Suprapubic skin (tissue), 4 donors: Measurements from ENCODE around the gene CFD. TPM values are rescaled to one million over a fixed set of nuclear protein-coding genes. Genes with fewer than 3 reads are reported as not detected.

Experiments
- DNase-seq, 2 donors: peaks; one replicate each; pipeline ENCODE4 v3.0.0-alpha.2; 2019; ENCODE audit warnings: low spot score in 2 of 2
- H3K27ac ChIP-seq: fragments of 200-600 bp; sonication (generic); one replicate; pipeline ENCODE4 v1.5.1; 2019
- H3K27me3 ChIP-seq: fragments of 200-600 bp; sonication (generic); one replicate; pipeline ENCODE4 v1.5.1; 2019
- H3K36me3 ChIP-seq: fragments of 200-600 bp; sonication (generic); one replicate; pipeline ENCODE4 v1.5.1; 2019
- H3K4me1 ChIP-seq: fragments of 200-600 bp; sonication (generic); one replicate; pipeline ENCODE4 v1.5.1; 2019
- H3K4me3 ChIP-seq: fragments of 200-600 bp; sonication (generic); one replicate; pipeline ENCODE4 v1.5.1; 2019; ENCODE audit warnings: mild to moderate bottlenecking
- H3K9me3 ChIP-seq: fragments of 200-600 bp; sonication (generic); one replicate; pipeline ENCODE4 v1.5.1; 2019
- EP300 ChIP-seq: sonication (generic); formaldehyde crosslinking; IDR thresholded peaks from one replicate; pipeline ENCODE4 v1.6.1; 2017; ENCODE audit warnings: antibody characterized with exemption
- POLR2A ChIP-seq, 2 donors: fragments of 450-650 bp; IDR thresholded peaks; one replicate each; pipeline ENCODE4 v1.6.1; 2017; ENCODE audit warnings: antibody characterized with exemption in 2 of 2, mild to moderate bottlenecking in 2 of 2, moderate library complexity in 2 of 2
- POLR2AphosphoS5 ChIP-seq, 3 donors: sonication (generic); formaldehyde crosslinking; IDR thresholded peaks; one replicate each; pipeline ENCODE4 v1.6.1; 2017; ENCODE audit warnings: antibody characterized with exemption in 3 of 3
- WGBS: methylation state at CpG from one replicate; pipeline ENCODE4 v1.1.5; 2018; 5-methylcytosine and 5-hydroxymethylcytosine counted together
- total RNA-seq, 4 donors: library from RNA; depleted of rRNA; stranded (reverse); fragments of >200 nt; gene quantifications; one replicate each; pipeline ENCODE4 v1.1.0, GENCODE V29; 2016
- TF ChIP-seq, protein P1 (sequence below), 2 donors: fragments of 200-600 bp in 1 of 2; fragments of 450-650 bp in 1 of 2; sonication (generic) in 1 of 2; IDR thresholded peaks; one replicate each; pipeline ENCODE4 v1.5.1; 2016 to 2019; ENCODE audit warnings: antibody characterized with exemption in 2 of 2, mild to moderate bottlenecking in 1 of 2, moderate library complexity in 1 of 2

The CFD gene
- total RNA-seq, 4 donors from 2014 or later = 195 to 332 (median 294) TPM

DNA sequence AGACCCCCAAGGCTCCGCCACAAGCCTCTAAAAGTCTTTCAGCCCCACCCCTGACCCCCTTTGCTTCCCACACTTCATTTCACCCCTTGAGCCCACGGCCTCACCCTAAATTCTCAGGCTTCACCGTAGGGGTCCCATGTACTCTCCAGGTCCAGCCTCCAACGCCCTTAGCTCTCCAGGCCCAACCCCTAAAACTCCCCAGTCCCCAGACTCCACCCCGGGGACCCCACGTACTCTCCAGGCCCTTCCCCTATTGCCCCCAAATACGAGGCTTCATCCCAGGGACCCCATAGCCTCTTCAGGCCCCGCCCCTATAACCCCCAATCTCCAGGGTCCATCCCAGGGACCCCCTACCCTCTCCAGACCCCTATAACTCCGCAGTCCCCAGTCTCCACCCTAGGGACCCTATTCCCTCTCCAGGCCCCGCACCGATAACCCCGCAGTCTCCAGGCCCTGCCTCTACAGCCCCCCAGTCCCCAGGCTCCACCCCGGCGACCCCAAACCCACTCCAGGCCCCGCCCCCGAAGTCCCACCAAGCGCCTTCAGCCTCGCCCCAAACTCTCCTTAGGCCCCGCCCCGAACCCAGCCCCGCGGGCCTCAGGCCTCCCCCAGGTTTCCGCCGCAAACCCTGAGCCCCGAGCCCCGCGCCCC lies 32.9 kb downstream of the CFD start:
- Histone ChIP-seq H3K4me3 (peak overlapping the region; percentile 89), H3K4me1 (peaks cover 21% of the 10 kb centered on the region), H3K36me3 (peaks cover 35% of the 10 kb centered on the region), H3K27me3 (no peaks in the 10 kb centered on the region), H3K27ac (peak overlapping the region; percentile 89), H3K9me3 (no peaks in the 10 kb centered on the region)
- TF ChIP-seq POLR2AphosphoS5 (IDR thresholded peaks at IDR 0.05) = no peak
- TF ChIP-seq, protein P1, sequence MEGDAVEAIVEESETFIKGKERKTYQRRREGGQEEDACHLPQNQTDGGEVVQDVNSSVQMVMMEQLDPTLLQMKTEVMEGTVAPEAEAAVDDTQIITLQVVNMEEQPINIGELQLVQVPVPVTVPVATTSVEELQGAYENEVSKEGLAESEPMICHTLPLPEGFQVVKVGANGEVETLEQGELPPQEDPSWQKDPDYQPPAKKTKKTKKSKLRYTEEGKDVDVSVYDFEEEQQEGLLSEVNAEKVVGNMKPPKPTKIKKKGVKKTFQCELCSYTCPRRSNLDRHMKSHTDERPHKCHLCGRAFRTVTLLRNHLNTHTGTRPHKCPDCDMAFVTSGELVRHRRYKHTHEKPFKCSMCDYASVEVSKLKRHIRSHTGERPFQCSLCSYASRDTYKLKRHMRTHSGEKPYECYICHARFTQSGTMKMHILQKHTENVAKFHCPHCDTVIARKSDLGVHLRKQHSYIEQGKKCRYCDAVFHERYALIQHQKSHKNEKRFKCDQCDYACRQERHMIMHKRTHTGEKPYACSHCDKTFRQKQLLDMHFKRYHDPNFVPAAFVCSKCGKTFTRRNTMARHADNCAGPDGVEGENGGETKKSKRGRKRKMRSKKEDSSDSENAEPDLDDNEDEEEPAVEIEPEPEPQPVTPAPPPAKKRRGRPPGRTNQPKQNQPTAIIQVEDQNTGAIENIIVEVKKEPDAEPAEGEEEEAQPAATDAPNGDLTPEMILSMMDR (IDR thresholded peaks at IDR 0.05) = no peak
- TF ChIP-seq EP300 = no peak
- TF ChIP-seq POLR2A (IDR thresholded peaks at IDR 0.05) = no peak
- WGBS = 5% methylated on average over 21 of the region's 27 CpGs
- DNase-seq = no peak

DNA sequence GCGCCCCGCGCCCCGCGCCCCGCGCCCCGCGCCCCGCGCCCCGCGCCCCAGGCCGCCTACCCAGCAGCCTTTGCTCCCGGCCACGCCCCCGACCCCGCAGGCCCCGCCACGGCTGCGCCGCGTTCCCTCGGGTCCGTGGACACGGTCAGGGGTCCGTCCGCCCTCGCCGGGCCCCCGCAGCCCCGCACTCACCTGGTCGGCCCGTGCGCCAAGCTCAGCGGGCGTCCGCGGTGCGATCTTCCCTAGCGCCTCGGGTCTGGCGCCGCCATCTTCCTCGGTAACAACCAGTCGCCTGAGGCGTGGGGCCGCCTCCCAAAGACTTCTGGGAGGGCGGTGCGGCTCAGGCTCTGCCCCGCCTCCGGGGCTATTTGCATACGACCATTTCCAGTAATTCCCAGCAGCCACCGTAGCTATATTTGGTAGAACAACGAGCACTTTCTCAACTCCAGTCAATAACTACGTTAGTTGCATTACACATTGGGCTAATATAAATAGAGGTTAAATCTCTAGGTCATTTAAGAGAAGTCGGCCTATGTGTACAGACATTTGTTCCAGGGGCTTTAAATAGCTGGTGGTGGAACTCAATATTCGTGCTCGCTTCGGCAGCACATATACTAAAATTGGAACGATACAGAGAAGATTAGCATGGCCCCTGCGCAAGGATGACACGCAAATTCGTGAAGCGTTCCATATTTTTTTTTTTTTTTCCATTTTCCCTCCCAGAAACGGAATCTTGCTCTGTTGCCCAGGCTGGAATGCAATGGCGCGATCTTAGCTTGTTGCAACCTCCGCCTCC lies 33.6 kb downstream of the CFD start, which contains the start of the genes MED16 and RNU6-9:
Gene MED16 (minus strand): TSS at position 294 of the 796 bp plus-strand sequence. CDS start 2,056 bp downstream, outside the sequence.
Gene RNU6-9 (plus strand): TSS at position 591 of the 796 bp plus-strand sequence.
- peak; percentile 94 to 97 for DNase-seq
- Histone ChIP-seq H3K27ac (peak within 1 kb of the TSS; percentile 89), H3K9me3 (no peaks in the 10 kb centered on the region), H3K27me3 (no peaks in the 10 kb centered on the region), H3K4me3 (peak within 1 kb of the TSS; percentile 89), H3K4me1 (peaks cover 21% of the 10 kb centered on the region), H3K36me3 (peaks cover 34% of the 10 kb centered on the region)
- no peak for TF ChIP-seq EP300
- TF ChIP-seq POLR2A (IDR thresholded peaks at IDR 0.05) = peak in 1 of 2 donors; percentile 32
- peak in 2 of 3 donors; percentile 27 to 76 for TF ChIP-seq POLR2AphosphoS5 (IDR thresholded peaks at IDR 0.05)
- TF ChIP-seq, protein P1 (IDR thresholded peaks at IDR 0.05) = no peak
- 2% methylated on average over 14 of the region's 69 CpGs for WGBS

DNA sequence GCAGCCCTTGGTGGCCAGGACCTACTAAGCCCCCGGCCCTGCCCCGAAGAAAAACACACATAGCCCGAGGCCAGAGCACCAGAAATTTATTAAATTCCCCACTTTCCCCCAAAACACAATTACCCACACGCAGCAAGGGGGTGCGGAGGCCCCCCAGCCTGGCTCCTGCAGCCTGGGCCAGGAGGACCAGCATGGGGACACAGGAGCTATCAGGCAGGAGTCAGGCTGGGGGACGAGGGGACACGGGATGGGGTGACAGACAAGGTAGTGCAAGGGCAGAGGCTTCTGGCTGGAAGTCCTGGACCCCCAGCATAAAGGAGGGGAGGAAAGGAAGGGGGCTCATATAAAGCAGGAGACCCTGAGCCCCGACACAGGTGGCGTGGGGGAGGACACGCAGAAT lies 37.0 kb downstream of the CFD start:
- TF ChIP-seq EP300 (no peak), POLR2A (IDR thresholded peaks at IDR 0.05) (no peak), POLR2AphosphoS5 (IDR thresholded peaks at IDR 0.05) (no peak)
- TF ChIP-seq, protein P1 (IDR thresholded peaks at IDR 0.05) = no peak

DNA sequence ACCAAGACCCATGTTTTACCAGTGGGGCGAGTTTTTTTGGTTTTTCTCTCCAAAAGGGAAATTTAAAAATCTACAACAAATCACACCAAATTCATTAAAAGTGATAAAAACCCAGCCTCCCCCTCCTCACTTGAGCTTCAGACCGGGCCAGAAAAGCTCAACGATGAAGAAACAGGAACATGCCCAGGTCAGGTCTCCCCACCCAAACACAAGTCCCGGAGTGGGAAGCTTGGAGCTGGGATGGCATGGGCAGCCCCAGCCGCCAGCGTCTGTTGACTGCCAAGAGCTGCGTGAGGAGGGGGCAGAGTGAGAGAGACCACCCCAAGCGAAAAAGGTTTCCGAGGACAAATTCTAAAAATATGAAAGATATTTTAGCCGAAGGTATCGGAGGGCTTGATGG lies 37.5 kb downstream of the CFD start:
- Histone ChIP-seq H3K27me3 (no peaks in the 10 kb centered on the region), H3K27ac (no peak overlapping the region), H3K4me3 (no peak overlapping the region), H3K9me3 (no peaks in the 10 kb centered on the region), H3K4me1 (peaks cover 15% of the 10 kb centered on the region), H3K36me3 (peaks cover 21% of the 10 kb centered on the region)
- TF ChIP-seq EP300 (no peak), POLR2AphosphoS5 (IDR thresholded peaks at IDR 0.05) (no peak), POLR2A (IDR thresholded peaks at IDR 0.05) (no peak)
- TF ChIP-seq, protein P1 (IDR thresholded peaks at IDR 0.05) = no peak
- DNase-seq = no peak
- WGBS = 97% methylated on average over 11 of the region's 11 CpGs

More for the DNA sequence above, 37.0 kb downstream of the CFD start:
- 93% methylated on average over 7 of the region's 10 CpGs for WGBS
- peaks cover 19% of the 10 kb centered on the region for H3K4me1 ChIP-seq
- no peak overlapping the region for H3K27ac ChIP-seq
- H3K27me3 ChIP-seq = no peaks in the 10 kb centered on the region
- no peak for DNase-seq
- no peak overlapping the region for H3K4me3 ChIP-seq
- no peaks in the 10 kb centered on the region for H3K9me3 ChIP-seq
- H3K36me3 ChIP-seq = peaks cover 21% of the 10 kb centered on the region
